HG03175 (cell line): Measurements from ENCODE around the gene CECR2.
"Not testable (repeated sequence)": the region's sequence is repeated elsewhere in the genome, so short reads cannot be mapped to it uniquely, and the experiment has no call there.

Experiments used
- ATAC-seq: cut with Tn5 transposase; IDR thresholded peaks from one replicate; pipeline ENCODE4 v1.9.1; 2021; ENCODE audit warnings: mild to moderate bottlenecking, moderate library complexity; ENCODE audit not compliant: unreplicated experiment

CECR2 gene

DNA sequence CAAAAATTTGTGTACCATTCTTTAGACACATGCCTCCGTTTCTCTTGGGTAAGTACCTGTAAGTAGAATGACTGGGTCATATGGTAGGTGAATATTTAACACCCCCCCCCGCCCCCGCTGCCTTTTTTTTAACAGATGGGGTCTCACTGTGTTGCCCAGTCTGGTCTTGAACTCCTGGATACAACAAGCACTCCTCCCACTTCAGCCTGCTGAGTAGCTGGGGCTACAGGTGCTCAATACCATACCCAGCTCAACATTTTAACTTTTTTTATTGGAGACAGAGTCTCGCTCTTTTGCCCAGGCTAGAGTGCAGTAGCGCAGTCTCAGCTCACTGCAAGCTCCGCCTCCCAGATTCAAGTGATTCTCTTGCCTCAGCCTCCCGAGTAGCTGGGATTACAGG lies 32.5 kb downstream of the CECR2 start:
- ATAC-seq = no peak

GRCh38 chr22:17402293-17402692 lies 33.0 kb downstream of the CECR2 start:
- ATAC-seq = no peak

DNA sequence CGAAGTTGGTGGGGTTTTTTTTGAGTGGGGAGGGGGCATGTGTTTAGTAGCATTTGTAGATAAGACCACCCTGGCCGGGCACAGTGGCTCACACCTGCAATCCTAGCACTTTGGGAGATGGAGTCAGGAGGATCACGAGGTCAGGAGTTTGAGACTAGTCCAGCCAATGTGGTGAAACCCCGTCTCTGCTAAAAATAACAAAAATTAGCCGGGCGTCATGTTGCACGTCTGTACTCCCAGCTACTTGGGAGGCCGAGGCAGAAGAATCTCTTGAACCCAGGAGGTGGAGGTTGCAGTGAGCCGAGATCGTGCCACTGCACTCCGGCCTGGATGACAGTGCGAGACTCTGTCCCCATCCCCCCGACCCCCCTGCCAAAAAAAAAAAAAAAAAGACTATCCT lies 34.6 kb downstream of the CECR2 start:
- no peak for ATAC-seq

GRCh38 chr22:17407643-17408042 lies 38.4 kb downstream of the CECR2 start:
- no peak for ATAC-seq

- no peak for ATAC-seq
These were observed 41.3 kb downstream of the CECR2 start for GRCh38 chr22:17410576-17410975.

DNA sequence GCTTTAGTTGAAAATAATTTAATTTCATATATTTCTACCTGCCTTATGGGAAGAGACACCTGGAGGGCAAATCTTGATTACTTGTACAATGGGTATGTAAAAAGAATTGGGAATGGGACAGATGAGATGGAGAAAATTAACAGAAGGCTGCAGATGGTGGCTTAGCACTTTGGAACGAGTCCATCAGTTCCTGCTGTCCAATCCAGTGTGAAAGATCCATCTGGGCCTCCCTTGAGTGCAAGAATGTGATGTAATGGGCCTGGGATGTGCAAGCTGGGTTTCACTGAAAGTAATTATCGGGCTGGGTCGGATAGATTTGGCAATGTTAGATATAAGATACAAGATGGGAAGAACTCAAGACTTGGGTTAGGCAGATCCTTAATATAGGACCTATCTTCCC lies 42.0 kb downstream of the CECR2 start:
- no peak for ATAC-seq

- ATAC-seq = no peak
These were observed 43.0 kb downstream of the CECR2 start for GRCh38 chr22:17412232-17412631.

- no peak for ATAC-seq
These were observed 49.6 kb downstream of the CECR2 start for GRCh38 chr22:17418890-17419324.

DNA sequence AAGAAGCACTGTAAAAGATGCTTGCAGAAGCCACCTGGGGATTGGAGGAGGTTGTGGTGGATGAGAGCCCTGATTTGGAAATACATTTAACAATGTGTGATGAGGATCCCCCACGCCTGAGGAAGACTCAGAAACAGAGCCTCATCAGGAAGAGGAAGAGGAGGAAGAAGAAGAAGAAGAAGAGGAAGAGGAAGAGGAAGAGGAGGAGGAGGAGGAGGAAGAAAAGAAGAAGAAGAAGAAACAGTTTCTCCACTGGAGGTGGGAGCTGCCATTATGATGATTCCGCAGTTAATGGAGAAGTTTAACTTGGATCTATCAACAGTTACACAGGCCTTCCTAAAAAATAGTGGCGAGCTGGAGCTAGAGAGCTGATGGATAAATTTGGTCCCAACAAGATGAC lies 50.1 kb downstream of the CECR2 start:
- ATAC-seq = no peak

DNA sequence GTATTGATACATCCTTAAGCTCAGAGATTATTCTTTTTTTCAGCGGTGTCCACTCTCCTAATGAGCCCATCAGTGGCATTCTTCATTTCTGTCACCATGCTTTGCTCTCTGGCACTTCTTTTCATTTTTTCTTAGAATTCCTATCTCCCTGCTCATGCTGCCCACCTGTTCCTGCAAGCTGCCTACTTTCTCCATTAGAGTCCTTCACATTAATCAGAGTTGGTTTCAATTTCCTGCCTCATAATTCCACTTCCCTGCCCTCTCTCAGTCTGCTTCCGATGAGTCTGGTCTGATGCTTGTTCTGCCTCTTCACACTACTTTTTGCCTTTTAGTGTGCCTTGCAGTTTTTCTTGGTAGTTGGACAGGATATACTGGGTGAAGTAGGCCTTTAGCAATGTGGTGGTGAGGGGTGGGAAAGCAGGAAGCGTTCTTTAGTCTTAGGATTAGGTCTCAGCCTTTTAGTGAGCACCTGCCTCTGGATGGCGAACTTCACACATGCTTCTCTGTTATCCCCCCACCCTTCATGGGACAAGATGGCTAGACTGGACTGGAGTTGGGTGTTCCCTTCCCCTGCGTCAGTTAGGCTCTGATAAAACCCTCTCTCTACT lies 53.6 kb downstream of the CECR2 start:
- ATAC-seq = no peak

DNA sequence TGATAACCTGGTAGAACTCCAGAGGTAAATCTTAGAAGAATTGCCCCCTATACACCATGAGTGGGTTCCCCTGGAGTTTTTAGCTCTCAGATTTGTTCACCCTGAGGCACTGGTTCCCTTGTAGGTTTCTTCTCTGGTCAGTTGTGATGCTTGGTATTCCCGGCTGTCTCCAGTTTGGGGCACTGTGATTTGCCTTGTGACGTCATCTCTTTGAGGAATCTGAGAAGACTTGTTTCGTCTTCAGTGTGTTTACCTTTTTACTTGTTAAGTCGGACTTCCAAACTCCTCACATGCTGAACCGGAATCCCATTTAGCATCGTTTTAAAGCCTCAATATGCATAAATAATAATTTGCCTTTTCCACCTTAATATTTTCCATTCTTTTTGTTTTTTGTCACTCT lies 54.4 kb downstream of the CECR2 start:
- no peak for ATAC-seq

DNA sequence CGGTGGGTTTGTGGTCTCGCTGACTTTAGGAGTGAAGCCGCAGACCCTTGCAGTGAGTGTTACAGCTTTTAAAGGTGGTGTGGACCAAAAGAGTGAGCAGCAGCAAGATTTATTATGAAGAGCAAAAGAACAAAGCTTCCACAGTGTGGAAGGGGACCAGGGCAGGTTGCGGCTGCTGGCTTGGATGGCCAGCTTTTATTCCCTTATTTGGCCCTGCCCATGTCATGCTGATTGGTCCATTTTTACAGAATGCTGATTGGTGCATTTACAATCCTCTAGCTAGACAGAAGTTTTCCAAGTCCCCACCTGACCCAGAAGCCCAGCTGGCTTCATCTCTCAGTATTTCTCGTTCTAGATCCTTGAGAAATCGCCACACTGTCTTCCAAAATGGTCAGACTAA lies 58.3 kb downstream of the CECR2 start:
- ATAC-seq = not testable (repeated sequence)

- no peak for ATAC-seq
These were observed 60.3 kb downstream of the CECR2 start for GRCh38 chr22:17429516-17429915.

DNA sequence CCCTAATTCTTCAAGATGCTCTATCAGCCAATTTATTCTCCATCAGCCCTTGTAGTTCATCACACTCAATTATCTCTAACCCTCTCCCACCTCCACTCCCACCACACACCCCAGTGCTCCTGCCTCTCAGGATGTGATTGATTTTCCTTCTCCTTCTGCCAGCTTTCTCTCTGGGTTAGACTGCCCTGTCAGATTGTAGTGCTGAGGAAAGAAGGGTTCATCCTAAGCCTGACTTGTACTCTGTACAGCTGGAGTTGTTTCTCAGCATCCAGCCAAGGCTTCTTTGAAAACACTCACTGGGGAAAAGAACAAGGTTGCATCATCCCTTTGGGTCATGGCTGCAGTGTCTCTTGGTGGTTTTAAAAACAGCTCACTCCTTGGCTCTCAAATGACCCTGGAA lies 61.2 kb downstream of the CECR2 start:
- ATAC-seq = no peak

GRCh38 chr22:17431179-17431578 lies 61.9 kb downstream of the CECR2 start:
- ATAC-seq = no peak

DNA sequence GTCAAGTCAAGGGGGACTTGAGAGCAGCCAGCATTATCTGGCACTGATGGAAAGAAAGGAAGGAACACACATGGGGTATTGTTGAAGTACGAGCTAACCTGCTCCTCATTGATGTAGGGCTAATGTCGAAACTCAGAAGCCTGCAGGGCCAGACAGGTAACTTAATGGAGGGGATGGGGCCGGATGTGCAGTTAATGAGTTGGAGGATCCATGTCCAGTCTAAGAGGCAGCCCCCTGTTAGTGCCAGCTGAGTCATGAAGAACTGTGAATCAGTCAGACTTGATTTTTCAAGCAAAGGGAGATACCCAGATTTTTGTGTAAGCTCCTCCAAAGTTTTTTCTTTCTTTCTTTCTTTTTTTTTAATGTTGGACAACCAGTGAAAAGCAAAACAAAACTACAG lies 65.6 kb downstream of the CECR2 start:
- ATAC-seq = no peak

- ATAC-seq = no peak
These were observed 66.1 kb downstream of the CECR2 start for GRCh38 chr22:17435375-17435774.

DNA sequence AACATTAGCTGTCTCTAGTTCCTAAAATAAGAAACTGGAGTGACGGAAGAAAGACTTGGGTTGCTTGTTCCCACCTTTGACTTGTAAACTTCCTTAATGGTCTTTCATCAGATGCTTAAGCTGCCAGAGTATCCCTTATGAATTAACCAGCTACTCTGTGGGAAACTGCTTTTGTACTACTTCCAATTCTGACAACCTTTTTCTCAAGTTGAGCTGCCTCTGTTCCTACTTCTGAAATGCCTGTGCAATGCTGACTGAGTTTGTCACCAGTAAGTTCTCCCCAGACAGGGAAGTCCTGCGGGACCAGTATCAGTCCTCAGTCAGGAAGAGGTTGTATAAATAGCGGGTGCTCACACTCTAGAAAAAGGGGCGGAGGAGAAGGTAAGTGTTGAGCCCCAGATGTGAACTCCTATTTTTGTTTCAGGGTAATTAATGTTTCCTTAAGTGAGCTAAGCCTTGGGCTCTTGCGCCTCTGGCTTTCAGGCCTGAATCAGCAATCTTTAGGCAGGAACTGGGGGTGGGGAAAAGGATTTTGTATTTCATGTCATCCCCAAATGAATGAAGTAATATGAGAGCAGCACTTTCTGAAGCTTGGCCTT lies 67.2 kb downstream of the CECR2 start:
- ATAC-seq = no peak

GRCh38 chr22:17436981-17437412 lies 67.7 kb downstream of the CECR2 start:
- ATAC-seq = no peak

- ATAC-seq = no peak
These were observed 68.8 kb downstream of the CECR2 start for GRCh38 chr22:17438026-17438425.

DNA sequence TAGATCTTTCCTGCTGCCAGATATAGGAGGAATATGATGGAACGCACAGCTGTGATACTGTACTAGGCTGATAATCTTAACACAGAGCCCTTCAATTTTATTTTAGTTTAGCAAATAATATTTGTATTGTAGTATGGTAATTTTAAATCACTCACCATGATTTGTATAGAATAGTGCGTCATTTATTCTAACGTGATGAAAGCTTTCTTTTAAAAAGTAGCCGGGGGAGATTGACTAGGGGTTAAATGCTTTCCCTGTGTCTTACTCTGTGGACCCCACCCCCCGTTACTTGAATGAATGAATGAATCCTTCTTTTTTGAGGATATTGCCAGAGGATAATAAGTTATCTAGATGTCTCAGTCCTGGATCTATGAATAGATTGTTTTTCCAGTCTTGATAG lies 72.1 kb downstream of the CECR2 start:
- no peak for ATAC-seq

DNA sequence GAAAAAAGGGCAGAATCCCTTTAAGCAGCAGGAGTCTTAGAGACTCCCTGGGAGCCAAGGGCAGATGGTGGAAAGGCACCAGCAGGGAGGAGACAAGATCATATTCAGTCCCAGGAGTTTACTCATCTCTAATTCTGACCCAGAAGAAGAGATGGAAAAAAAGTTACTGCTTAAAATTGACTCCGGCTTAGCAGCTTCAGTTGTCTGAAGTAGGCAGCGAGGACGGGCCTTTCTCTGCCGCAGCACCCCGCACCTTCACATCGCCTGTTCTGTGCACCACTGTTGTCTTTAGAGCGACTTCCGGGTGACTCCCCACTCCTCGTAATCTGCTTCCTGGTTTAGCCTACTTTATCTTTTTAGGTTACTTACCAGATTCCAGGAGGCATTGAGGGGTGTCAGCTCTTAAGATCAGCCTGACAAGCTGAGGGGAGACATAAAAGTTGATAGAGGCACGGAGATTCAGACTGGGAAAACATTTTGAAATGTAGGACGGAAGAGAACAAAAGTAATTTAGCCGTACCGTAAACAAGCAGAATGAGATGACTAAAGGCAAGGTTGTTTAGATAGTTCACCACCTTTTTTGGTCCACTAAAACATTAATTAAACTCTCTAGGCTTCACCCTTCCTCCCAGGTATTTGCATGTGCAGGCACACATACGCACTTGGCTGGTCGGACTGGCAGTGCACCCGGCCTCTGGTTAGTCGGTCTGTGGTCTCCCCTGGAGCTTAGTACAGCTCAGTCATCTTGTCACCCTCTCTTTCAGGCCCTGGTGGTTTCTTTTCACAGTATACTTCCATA lies 74.3 kb downstream of the CECR2 start:
- ATAC-seq = no peak
